DOHH2 (cell line): Measurements from ENCODE around the gene SLC44A3.

ENCODE experiments used
- H3F3A ChIP-seq: fragments of 200-600 bp; sonication (generic), shearing (Covaris generic); 2 replicates; pipeline ENCODE4 v1.6.0; 2016; ENCODE audit warnings: antibody characterized with exemption, mild to moderate bottlenecking; ENCODE audit not compliant: control insufficient read depth, insufficient read depth
- H3K27ac ChIP-seq: fragments of 200-600 bp; sonication (generic); 2 replicates; pipeline ENCODE4 v1.5.1; 2014; ENCODE audit warnings: low read depth, mild to moderate bottlenecking, low read length, moderate library complexity
- H3K27me3 ChIP-seq: fragments of 200-600 bp; sonication (generic); 2 replicates; pipeline ENCODE4 v1.6.1; 2014; ENCODE audit warnings: mild to moderate bottlenecking, low read length, mixed read lengths; ENCODE audit not compliant: control insufficient read depth
- H3K36me3 ChIP-seq: fragments of 200-600 bp; sonication (generic); 2 replicates; pipeline ENCODE4 v1.6.1; 2014; ENCODE audit warnings: mild to moderate bottlenecking, low read length, moderate library complexity, mixed read lengths; ENCODE audit not compliant: control insufficient read depth
- H3K4me1 ChIP-seq: fragments of 200-600 bp; sonication (generic); 2 replicates; pipeline ENCODE4 v1.6.1; 2014; ENCODE audit warnings: mild to moderate bottlenecking, low read length, mixed read lengths; ENCODE audit not compliant: control insufficient read depth
- H3K4me2 ChIP-seq: fragments of 200-600 bp; sonication (generic); 2 replicates; pipeline ENCODE4 v1.6.0; 2014; ENCODE audit warnings: mild to moderate bottlenecking, low read length, moderate library complexity
- H3K4me3 ChIP-seq: fragments of 200-600 bp; sonication (generic); 2 replicates; pipeline ENCODE4 v1.5.1; 2014; ENCODE audit warnings: mild to moderate bottlenecking, low read length, mixed read lengths
- H3K79me2 ChIP-seq: fragments of 200-600 bp; sonication (generic); 2 replicates; pipeline ENCODE4 v1.6.1; 2014; ENCODE audit warnings: mild to moderate bottlenecking, low read length, mixed read lengths; ENCODE audit not compliant: control insufficient read depth
- H3K9me2 ChIP-seq: fragments of 200-600 bp; sonication (generic); replicated peaks from 2 replicates; pipeline ENCODE4 v1.6.1; 2014; ENCODE audit warnings: mild to moderate bottlenecking, low read length, mixed read lengths; ENCODE audit not compliant: control insufficient read depth
- H3K9me3 ChIP-seq: fragments of 200-600 bp; sonication (generic); 2 replicates; pipeline ENCODE4 v1.6.1; 2014; ENCODE audit warnings: antibody characterized with exemption, low read length, mixed read lengths; ENCODE audit not compliant: control insufficient read depth, insufficient read depth
- H4K20me1 ChIP-seq: fragments of 200-600 bp; sonication (generic); 2 replicates; pipeline ENCODE4 v1.6.0; 2014; ENCODE audit warnings: low read depth, mild to moderate bottlenecking, antibody characterized with exemption, low read length, moderate library complexity; ENCODE audit not compliant: control insufficient read depth, insufficient read depth
- EZH2phosphoT487 ChIP-seq: fragments of 200-600 bp; sonication (generic); IDR thresholded peaks from 2 replicates; pipeline ENCODE4 v1.6.1; 2017; ENCODE audit warnings: borderline replicate concordance, mild to moderate bottlenecking, antibody characterized with exemption, low read length, moderate library complexity, mixed read lengths
- TF ChIP-seq, protein P1 (sequence below): fragments of 200-600 bp; sonication (generic); IDR thresholded peaks from one replicate; pipeline ENCODE4 v1.5.1; 2014; ENCODE audit warnings: antibody characterized with exemption, mild to moderate bottlenecking, low read depth, low read length; ENCODE audit not compliant: poor library complexity, severe bottlenecking

The SLC44A3 gene

DNA sequence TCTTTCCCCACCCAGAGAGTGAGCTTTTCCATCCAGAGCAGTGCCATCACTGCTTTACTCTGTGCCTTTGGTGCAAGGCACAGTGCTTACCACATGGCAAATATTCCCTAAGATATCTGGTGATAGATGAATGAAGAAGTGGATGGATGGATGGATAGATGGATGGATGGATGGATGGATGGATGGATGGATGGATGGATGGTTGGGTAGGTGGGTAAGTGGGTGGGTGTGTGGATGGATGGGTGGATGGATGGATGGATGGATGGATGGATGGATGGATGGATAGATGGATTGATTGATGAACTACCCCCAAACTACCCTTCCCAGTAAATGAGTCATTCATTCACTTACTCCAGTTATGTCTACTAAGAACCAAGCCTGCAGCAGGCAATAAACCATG is 42.9 kb upstream of the SLC44A3 start:
- Histone ChIP-seq H3K79me2 (no peaks in the 10 kb centered on the region), H3K9me2 (no peaks in the 10 kb centered on the region), H3K4me1 (no peaks in the 10 kb centered on the region; the same call in 1 of the 2 replicates), H3F3A (no peaks in the 10 kb centered on the region), H3K4me2 (no peak overlapping the region), H3K4me3 (no peak overlapping the region), H3K36me3 (no peaks in the 10 kb centered on the region), H4K20me1 (no peaks in the 10 kb centered on the region), H3K27me3 (0 out of 2 replicates have a peak, but pooled peaks cover 3% of the 10 kb centered on the region), H3K9me3 (no peaks in the 10 kb centered on the region), H3K27ac (no peak overlapping the region)
- TF ChIP-seq EZH2phosphoT487, result no peak
- TF ChIP-seq, protein P1, sequence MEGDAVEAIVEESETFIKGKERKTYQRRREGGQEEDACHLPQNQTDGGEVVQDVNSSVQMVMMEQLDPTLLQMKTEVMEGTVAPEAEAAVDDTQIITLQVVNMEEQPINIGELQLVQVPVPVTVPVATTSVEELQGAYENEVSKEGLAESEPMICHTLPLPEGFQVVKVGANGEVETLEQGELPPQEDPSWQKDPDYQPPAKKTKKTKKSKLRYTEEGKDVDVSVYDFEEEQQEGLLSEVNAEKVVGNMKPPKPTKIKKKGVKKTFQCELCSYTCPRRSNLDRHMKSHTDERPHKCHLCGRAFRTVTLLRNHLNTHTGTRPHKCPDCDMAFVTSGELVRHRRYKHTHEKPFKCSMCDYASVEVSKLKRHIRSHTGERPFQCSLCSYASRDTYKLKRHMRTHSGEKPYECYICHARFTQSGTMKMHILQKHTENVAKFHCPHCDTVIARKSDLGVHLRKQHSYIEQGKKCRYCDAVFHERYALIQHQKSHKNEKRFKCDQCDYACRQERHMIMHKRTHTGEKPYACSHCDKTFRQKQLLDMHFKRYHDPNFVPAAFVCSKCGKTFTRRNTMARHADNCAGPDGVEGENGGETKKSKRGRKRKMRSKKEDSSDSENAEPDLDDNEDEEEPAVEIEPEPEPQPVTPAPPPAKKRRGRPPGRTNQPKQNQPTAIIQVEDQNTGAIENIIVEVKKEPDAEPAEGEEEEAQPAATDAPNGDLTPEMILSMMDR, result no peak

DNA sequence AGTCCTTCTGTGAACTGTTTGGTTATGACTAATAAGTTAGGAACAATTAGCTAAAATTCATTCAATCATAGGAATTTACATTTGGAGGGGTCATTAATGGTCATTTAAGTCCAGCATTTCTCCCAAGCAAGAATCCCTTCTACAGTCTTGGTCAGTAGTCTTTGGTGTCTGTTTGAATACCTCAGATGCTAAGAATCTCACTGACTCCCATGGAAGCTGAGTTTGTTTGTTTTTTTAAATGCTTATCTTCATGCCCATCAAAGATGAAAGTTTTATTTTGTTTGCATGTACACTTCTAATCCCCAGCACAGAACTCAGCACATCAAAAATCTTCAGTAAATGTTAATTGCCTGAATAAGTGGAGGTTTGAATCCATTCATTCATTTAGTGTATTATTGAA is 41.3 kb upstream of the SLC44A3 start:
- TF ChIP-seq, protein P1, result no peak
- no peak for TF ChIP-seq EZH2phosphoT487
- Histone ChIP-seq H4K20me1 (no peaks in the 10 kb centered on the region), H3K9me2 (no peaks in the 10 kb centered on the region), H3K27ac (no peak overlapping the region), H3K4me3 (no peak overlapping the region), H3K36me3 (no peaks in the 10 kb centered on the region), H3K4me1 (no peaks in the 10 kb centered on the region), H3F3A (no peaks in the 10 kb centered on the region), H3K27me3 (0 out of 2 replicates have a peak, but pooled peaks cover 3% of the 10 kb centered on the region), H3K79me2 (no peaks in the 10 kb centered on the region), H3K9me3 (no peaks in the 10 kb centered on the region), H3K4me2 (no peak overlapping the region)

DNA sequence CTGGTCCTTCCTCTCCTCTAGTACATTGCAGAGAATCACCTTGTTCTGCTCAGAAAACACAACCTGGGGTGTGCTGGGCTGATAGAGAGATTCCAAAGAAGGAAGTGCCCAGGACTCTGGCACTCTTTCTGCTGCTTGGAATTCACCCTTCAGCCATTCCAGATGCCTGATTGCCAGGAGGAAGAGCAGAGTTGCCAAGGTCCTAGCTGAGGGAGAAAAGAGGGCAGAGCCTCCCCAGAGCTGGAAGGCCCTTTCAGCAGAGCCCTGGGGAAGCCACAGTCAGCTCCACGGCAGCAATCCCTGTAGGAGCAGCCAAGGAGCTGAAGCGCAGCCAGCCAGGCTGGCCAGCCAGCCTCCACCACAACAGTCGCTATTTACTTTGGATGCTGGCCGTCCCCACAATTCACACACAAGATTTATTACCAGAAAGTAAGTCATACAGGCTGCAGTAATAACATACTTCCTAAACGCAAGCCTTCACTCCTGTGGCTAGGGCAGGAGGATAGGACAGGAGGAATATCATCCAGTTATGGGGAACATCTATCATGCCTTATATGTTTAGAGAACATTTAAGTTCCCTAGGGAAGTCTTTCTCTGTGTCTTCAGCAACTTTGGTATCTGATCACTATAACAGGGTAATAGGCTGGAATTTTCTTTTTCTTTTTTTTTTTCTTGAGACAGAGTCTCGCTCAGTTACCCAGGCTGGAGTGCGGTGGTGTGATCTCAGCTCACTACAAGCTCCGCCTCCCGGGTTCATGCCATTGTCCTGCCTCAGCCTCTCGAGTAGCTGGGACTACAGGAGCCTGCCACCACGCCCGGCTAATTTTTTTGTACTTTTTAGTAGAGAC is 36.6 kb upstream of the SLC44A3 start:
- Histone ChIP-seq H3K4me3 (no peak overlapping the region), H3F3A (no peaks in the 10 kb centered on the region), H3K27me3 (0 out of 2 replicates have a peak, but pooled peaks cover 3% of the 10 kb centered on the region), H3K27ac (no peak overlapping the region), H3K4me2 (no peak overlapping the region), H4K20me1 (no peaks in the 10 kb centered on the region), H3K4me1 (no peaks in the 10 kb centered on the region), H3K79me2 (no peaks in the 10 kb centered on the region), H3K36me3 (no peaks in the 10 kb centered on the region), H3K9me3 (no peaks in the 10 kb centered on the region), H3K9me2 (no peaks in the 10 kb centered on the region)
- TF ChIP-seq, protein P1, result no peak
- TF ChIP-seq EZH2phosphoT487, result no peak
